ENCODE results near the gene MS4A13.
"Not testable (repeated sequence)": the region's sequence is repeated elsewhere in the genome, so short reads cannot be mapped to it uniquely, and the experiment has no call there.

The MS4A13 gene

GRCh38 chr11:60528934-60529333 is 13.7 kb downstream of the MS4A13 start:
- DNase-seq (ENCODE audit: insufficient read length, low spot score) (no peak), FAIRE-seq (peak; percentile 54)

GRCh38 chr11:60530454-60531100 is 15.4 kb downstream of the MS4A13 start:
- DNase-seq (ENCODE audit: insufficient read length, low spot score) (no peak), FAIRE-seq (no peak)

GRCh38 chr11:60532383-60532782 is 17.2 kb downstream of the MS4A13 start:
- not testable (repeated sequence) for DNase-seq (ENCODE audit: insufficient read length, low spot score); FAIRE-seq

GRCh38 chr11:60538627-60539026 is 23.4 kb downstream of the MS4A13 start:
- FAIRE-seq; DNase-seq (ENCODE audit: insufficient read length, low spot score): not testable (repeated sequence)

- DNase-seq (ENCODE audit: insufficient read length, low spot score) (no peak), FAIRE-seq (no peak)
Measured at GRCh38 chr11:60544077-60544476, 28.9 kb downstream of the MS4A13 start.

GRCh38 chr11:60561254-60561653 is 46.1 kb downstream of the MS4A13 start:
- FAIRE-seq (no peak), DNase-seq (ENCODE audit: insufficient read length, low spot score) (no peak)

GRCh38 chr11:60563553-60564235 is 48.5 kb downstream of the MS4A13 start:
- DNase-seq (ENCODE audit: insufficient read length, low spot score), result no peak
- FAIRE-seq, result no peak

- no peak for FAIRE-seq
- no peak for DNase-seq (ENCODE audit: insufficient read length, low spot score)
Measured at GRCh38 chr11:60566776-60567175, 51.6 kb downstream of the MS4A13 start.

- DNase-seq (ENCODE audit: insufficient read length, low spot score), result no peak
- FAIRE-seq, result peak; percentile 76
Measured at GRCh38 chr11:60570970-60571369, 55.8 kb downstream of the MS4A13 start.

GRCh38 chr11:60589611-60590010 is 74.4 kb downstream of the MS4A13 start:
- FAIRE-seq (no peak), DNase-seq (ENCODE audit: insufficient read length, low spot score) (no peak)

Measured in GM19239 (cell line).